AG04450 (cell line): Measurements from ENCODE around the gene FANCC. TPM values are rescaled to one million over a fixed set of nuclear protein-coding genes. Genes with fewer than 3 reads are reported as not detected.

Experiments
- CTCF ChIA-PET: fragments of 300-600, 350-600 bp; formaldehyde crosslinking; extraction: SDS; loops from one replicate; lab custom pipeline; 2022; ENCODE audit warnings: antibody characterized with exemption, inconsistent platforms; lab: Charles Lee
- POLR2A ChIA-PET: fragments of 350-600 bp; formaldehyde crosslinking; extraction: SDS; loops from one replicate; lab custom pipeline; 2021; ENCODE audit warnings: antibody characterized with exemption, inconsistent platforms; lab: Yijun Ruan, JAX
- DNase-seq: peaks from one replicate; pipeline ENCODE4 v3.0.0-alpha.2; 2011; ENCODE audit warnings: low read depth, low spot score
- H3K27ac ChIP-seq: one replicate; pipeline ENCODE4 v1.5.1; 2012; ENCODE audit warnings: low read depth, low read length, control low read depth
- H3K27me3 ChIP-seq: one replicate; pipeline ENCODE4 v1.6.0; 2012; ENCODE audit warnings: low read length; ENCODE audit not compliant: control insufficient read depth, insufficient read depth
- H3K4me3 ChIP-seq: 2 replicates; pipeline ENCODE4 v1.5.1; 2011; ENCODE audit warnings: mild to moderate bottlenecking, low read depth, low read length, control low read depth
- H3K9me3 ChIP-seq: 2 replicates; pipeline ENCODE4 v1.5.1; 2012; ENCODE audit warnings: low read length; ENCODE audit not compliant: control insufficient read depth, insufficient read depth
- CTCF ChIP-seq: IDR thresholded peaks from 2 replicates; pipeline ENCODE4 v1.5.1; 2011; ENCODE audit warnings: low read depth, low read length, control low read depth, inconsistent platforms
- polyA plus RNA-seq: library from polyadenylated mRNA; depleted of rRNA; stranded (reverse); fragments of >200 nt; gene quantifications from 2 replicates; pipeline ENCODE4 v1.2.3, GENCODE V29; 2011

The FANCC gene
- polyA plus RNA-seq, 1 experiment, result 10.8 TPM

DNA sequence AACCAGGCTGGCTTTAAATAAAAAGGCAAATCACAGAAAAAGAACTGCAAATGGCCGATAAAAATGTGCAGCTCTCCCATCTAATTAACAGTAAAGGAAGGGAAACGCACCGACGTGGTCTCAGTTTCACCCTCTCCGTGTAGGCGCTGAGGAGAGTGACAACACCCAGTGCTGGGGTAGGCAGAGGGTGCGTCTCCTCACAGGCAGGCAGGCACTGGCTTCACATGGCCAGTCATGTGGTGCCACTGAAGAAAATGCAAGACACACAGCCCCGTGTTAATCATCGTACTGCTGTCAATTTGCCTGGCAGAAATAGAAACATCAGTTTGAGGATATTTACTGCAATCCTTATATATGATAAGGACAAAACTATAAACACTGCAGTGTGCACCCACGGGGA lies 178.4 kb downstream of the FANCC start:
- no peak overlapping the region for H3K4me3 ChIP-seq
- no peaks in the 10 kb centered on the region for H3K9me3 ChIP-seq
- DNase-seq, result no peak
- ChIA-PET CTCF (interaction anchor here (0.8 to 1.1 kb wide), 2 partner anchors 9 to 11 kb away, joined by 3 to 4 read pairs; no protein-coding TSS in a partner anchor), POLR2A (no interaction called here)
- H3K27ac ChIP-seq, result no peak overlapping the region
- TF ChIP-seq CTCF, result no peak
- H3K27me3 ChIP-seq, result no peaks in the 10 kb centered on the region

GRCh38 chr9:95138474-95138873 lies 179.0 kb downstream of the FANCC start:
- no peak for DNase-seq
- Histone ChIP-seq H3K4me3 (no peak overlapping the region), H3K27ac (no peak overlapping the region), H3K9me3 (no peaks in the 10 kb centered on the region), H3K27me3 (no peaks in the 10 kb centered on the region)
- no peak for TF ChIP-seq CTCF
- POLR2A ChIA-PET, result no interaction called here
- CTCF ChIA-PET, result interaction anchor here (0.8 to 1.1 kb wide), 2 partner anchors 9 to 11 kb away, joined by 3 to 4 read pairs; no protein-coding TSS in a partner anchor

DNA sequence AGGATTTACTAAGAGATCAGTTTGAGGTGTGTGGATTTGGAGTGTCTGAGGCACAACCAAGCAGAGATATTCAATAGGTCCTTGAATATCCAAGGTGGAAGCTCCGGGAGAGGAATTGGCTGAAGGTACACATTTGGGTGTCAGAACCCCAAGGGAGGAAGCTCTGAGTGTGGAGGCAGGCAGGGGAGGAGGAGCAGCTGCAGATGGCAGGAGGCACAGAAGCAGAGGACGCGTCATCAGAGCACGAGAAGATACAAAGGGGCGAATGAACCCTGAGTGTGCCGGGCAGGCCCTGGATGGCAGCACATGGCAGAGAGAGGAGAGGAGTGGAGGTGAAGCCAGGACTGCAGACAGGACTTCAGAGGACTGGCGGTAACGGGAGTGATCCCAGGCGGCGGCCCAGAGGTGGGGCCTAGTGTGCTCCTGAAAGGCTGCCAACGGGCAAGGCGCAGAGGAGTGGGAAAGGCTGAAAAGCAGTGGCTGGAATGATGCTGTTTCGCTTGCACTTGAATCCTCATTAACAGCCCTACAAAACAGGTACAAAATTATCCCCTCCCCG lies 179.8 kb downstream of the FANCC start:
- ChIA-PET POLR2A (no interaction called here), CTCF (no interaction called here)
- H3K27me3 ChIP-seq, result no peaks in the 10 kb centered on the region
- H3K27ac ChIP-seq, result no peak overlapping the region
- H3K4me3 ChIP-seq, result no peak overlapping the region
- H3K9me3 ChIP-seq, result no peaks in the 10 kb centered on the region
- no peak for TF ChIP-seq CTCF
- no peak for DNase-seq

GRCh38 chr9:95135756-95136155 lies 181.8 kb downstream of the FANCC start:
- CTCF ChIA-PET, result interaction anchor here (0.7 kb wide), 1 partner anchor 9 kb away, joined by 3 read pairs; no protein-coding TSS in a partner anchor

More at GRCh38 chr9:95135756-95136155, 181.8 kb downstream of the FANCC start:
- no peaks in the 10 kb centered on the region for H3K27me3 ChIP-seq
- POLR2A ChIA-PET, result no interaction called here
- TF ChIP-seq CTCF, result no peak
- H3K27ac ChIP-seq, result no peak overlapping the region
- no peak overlapping the region for H3K4me3 ChIP-seq
- no peaks in the 10 kb centered on the region for H3K9me3 ChIP-seq
- DNase-seq, result no peak
